Measurements from ENCODE around the gene GLIPR1. TPM values are rescaled to one million over a fixed set of nuclear protein-coding genes. Genes with fewer than 3 reads are reported as not detected.

Gene GLIPR1
- total RNA-seq, 1 experiment from 2014 or later = 0.13 TPM

- Histone ChIP-seq H3K27ac (ENCODE audit: insufficient read length, low read depth, low read length) (no peak overlapping the region), H2BK15ac (ENCODE audit: low read depth, low read length) (no peak overlapping the region), H3K9ac (ENCODE audit: extremely low read depth, insufficient read length, low read length) (no peak overlapping the region), H2AFZ (ENCODE audit: low read length) (no peak overlapping the region), H3K14ac (ENCODE audit: insufficient read depth, low read length) (no peak overlapping the region), H2AK5ac (ENCODE audit: insufficient read length, low read length) (no peak overlapping the region), H2BK5ac (ENCODE audit: insufficient read length, low read length) (no peak overlapping the region), H3K27me3 (ENCODE audit: insufficient read depth, low read length) (no peaks in the 10 kb centered on the region), H3K4me1 (ENCODE audit: insufficient read depth, low read length) (no peaks in the 10 kb centered on the region), H3T11ph (ENCODE audit: low read length) (no peak overlapping the region), H4K20me1 (ENCODE audit: control insufficient read depth, insufficient read depth, insufficient read length) (no peaks in the 10 kb centered on the region), H3K79me1 (ENCODE audit: insufficient read depth, low read depth, low read length, poor library complexity, severe bottlenecking) (no peaks in the 10 kb centered on the region), H3K9me3 (ENCODE audit: control insufficient read depth, low read depth, low read length) (no peaks in the 10 kb centered on the region), H3K79me2 (ENCODE audit: insufficient read depth, low read length) (no peaks in the 10 kb centered on the region), H2BK20ac (ENCODE audit: low read depth, low read length, poor library complexity, severe bottlenecking) (no peak overlapping the region), H3K23me2 (ENCODE audit: insufficient read length, low read depth, low read length, poor library complexity, severe bottlenecking) (no peaks in the 10 kb centered on the region), H4K8ac (replicated peaks; ENCODE audit: insufficient read length, low read depth, low read length) (no peak overlapping the region), H3K4me2 (ENCODE audit: insufficient read depth, insufficient read length, low read length) (no peak overlapping the region), H2BK120ac (ENCODE audit: low read depth, low read length, poor library complexity, severe bottlenecking) (no peak overlapping the region), H3K18ac (ENCODE audit: insufficient read length, low read depth, low read length) (no peak overlapping the region), H2BK12ac (ENCODE audit: insufficient read length, low read depth, low read length) (no peak overlapping the region), H3K4ac (ENCODE audit: low read depth, low read length) (no peak overlapping the region), H4K5ac (ENCODE audit: insufficient read length, low read depth, low read length) (no peak overlapping the region), H4K91ac (ENCODE audit: insufficient read length, low read depth, low read length) (no peak overlapping the region), H3K23ac (ENCODE audit: insufficient read length, low read depth, low read length) (no peak overlapping the region), H3K56ac (ENCODE audit: insufficient read length, low read depth, low read length) (no peak overlapping the region)
- Mint-ChIP-seq H3K36me3 (ENCODE audit: insufficient read depth in 1 of 3, low read depth in 3 of 3) (peaks cover 0 to 5% (median 4%) of the 10 kb centered on the region in 3 experiments; a peak in 3 of 7 replicates), H3K4me1 (no peaks in the 10 kb centered on the region), H3K4me3 (no peak overlapping the region), H3K9me3 (peaks cover 0 to 6% of the 10 kb centered on the region in 2 experiments; a peak in 1 of 5 replicates), H3K27me3 (ENCODE audit: low read depth) (no peaks in the 10 kb centered on the region), H3K27ac (no peak overlapping the region)
- DNase-seq = no peak
- TF ChIP-seq CTCF (conservative IDR thresholded peaks at IDR 0.05) = no peak
These were observed 33.7 kb upstream of the GLIPR1 start for GRCh38 chr12:75446857-75447256.
